Thoracic aorta (tissue), 2 donors: Measurements from ENCODE around the gene SUGP1. TPM values are rescaled to one million over a fixed set of nuclear protein-coding genes. Genes with fewer than 3 reads are reported as not detected.

Experiments used
- ATAC-seq: fragments of 150-250 bp; one replicate; pipeline ENCODE4 v1.8.0; 2017; ENCODE audit warnings: low read depth; ENCODE audit not compliant: insufficient number of reproducible peaks, low FRiP score
- DNase-seq: peaks from one replicate; pipeline ENCODE4 v3.0.0-alpha.2; 2020; ENCODE audit warnings: low spot score
- H3K27ac ChIP-seq, 2 donors: fragments of 200-600 bp; sonication (generic); 1 replicate in 1 of 2; 2 replicates in 1 of 2; pipeline ENCODE4 v1.5.1; 2016; ENCODE audit warnings: mild to moderate bottlenecking in 2 of 2, moderate library complexity in 2 of 2
- H3K27me3 ChIP-seq: fragments of 200-600 bp; sonication (generic); replicated peaks from 2 replicates; pipeline ENCODE4 v1.6.0; 2016; ENCODE audit warnings: mild to moderate bottlenecking; ENCODE audit not compliant: insufficient read depth
- H3K36me3 ChIP-seq: fragments of 200-600 bp; sonication (generic); one replicate; pipeline ENCODE4 v1.5.1; 2016
- H3K4me1 ChIP-seq, 2 donors: fragments of 200-600 bp; sonication (generic); 1 replicate in 1 of 2; 2 replicates in 1 of 2; pipeline versions ENCODE4 v1.5.1 to v1.6.0; 2016; ENCODE audit warnings: low read depth in 2 of 2, mild to moderate bottlenecking in 1 of 2; ENCODE audit not compliant: control insufficient read depth in 1 of 2
- H3K4me3 ChIP-seq: fragments of 200-600 bp; sonication (generic); 2 replicates; pipeline ENCODE4 v1.5.1; 2016; ENCODE audit warnings: mild to moderate bottlenecking
- H3K9me3 ChIP-seq: fragments of 200-600 bp; sonication (generic); 2 replicates; pipeline ENCODE4 v1.5.1; 2016
- CTCF ChIP-seq: fragments of 200-600 bp; sonication (generic); IDR thresholded peaks from one replicate; pipeline ENCODE4 v1.5.1; 2019; ENCODE audit warnings: antibody characterized with exemption
- total RNA-seq, 2 donors: library from RNA; depleted of rRNA; stranded (reverse); fragments of >200 nt; gene quantifications; one replicate each; pipeline versions ENCODE4 v1.1.0 to v1.2.3, GENCODE V29; 2016

The SUGP1 gene
- total RNA-seq = 10 to 100 TPM; 25.0 to 43.0 TPM

- peaks cover 19 to 43% of the 10 kb centered on the region in 2 donors for H3K4me1 ChIP-seq
- H3K27ac ChIP-seq = peak within 1 kb of the TSS; percentile 75 to 88
- ATAC-seq (peak; percentile 83), DNase-seq (peak; percentile 63)
- peak; percentile 49 for TF ChIP-seq CTCF
- H3K4me3 ChIP-seq = peak within 1 kb of the TSS; percentile 88
- H3K27me3 ChIP-seq = no peaks in the 10 kb centered on the region
- no peaks in the 10 kb centered on the region for H3K9me3 ChIP-seq
- H3K36me3 ChIP-seq = peaks cover 21% of the 10 kb centered on the region
These were observed at the start of gene SUGP1, which contains the start of gene MAU2 for GRCh38 chr19:19320361-19321140. TSS of gene SUGP1 (minus strand) at chr19:19320509. CDS start at chr19:19320496, 13 bp downstream. TSS of gene MAU2 (plus strand) at chr19:19320829. CDS start at chr19:19320860, 31 bp downstream.

- Histone ChIP-seq H3K4me3 (no peak overlapping the region), H3K4me1 (peaks cover 5 to 11% of the 10 kb centered on the region in 2 donors), H3K27ac (no peak overlapping the region), H3K9me3 (no peaks in the 10 kb centered on the region), H3K27me3 (no peaks in the 10 kb centered on the region), H3K36me3 (no peaks in the 10 kb centered on the region)
- no peak for TF ChIP-seq CTCF
- DNase-seq (no peak), ATAC-seq (no peak)
These were observed 47.8 kb upstream of the SUGP1 start for GRCh38 chr19:19368087-19368486.

GRCh38 chr19:19366434-19367396, 46.4 kb upstream of the SUGP1 start:
- H3K27me3 ChIP-seq = no peaks in the 10 kb centered on the region
- H3K36me3 ChIP-seq = no peaks in the 10 kb centered on the region
- H3K4me3 ChIP-seq = peak overlapping the region; percentile 8
- H3K4me1 ChIP-seq = peaks cover 5 to 11% of the 10 kb centered on the region in 2 donors
- H3K9me3 ChIP-seq = no peaks in the 10 kb centered on the region
- TF ChIP-seq CTCF = peak; percentile 92
- ATAC-seq (peak; percentile 27), DNase-seq (no peak)
- H3K27ac ChIP-seq = no peak overlapping the region

DNA sequence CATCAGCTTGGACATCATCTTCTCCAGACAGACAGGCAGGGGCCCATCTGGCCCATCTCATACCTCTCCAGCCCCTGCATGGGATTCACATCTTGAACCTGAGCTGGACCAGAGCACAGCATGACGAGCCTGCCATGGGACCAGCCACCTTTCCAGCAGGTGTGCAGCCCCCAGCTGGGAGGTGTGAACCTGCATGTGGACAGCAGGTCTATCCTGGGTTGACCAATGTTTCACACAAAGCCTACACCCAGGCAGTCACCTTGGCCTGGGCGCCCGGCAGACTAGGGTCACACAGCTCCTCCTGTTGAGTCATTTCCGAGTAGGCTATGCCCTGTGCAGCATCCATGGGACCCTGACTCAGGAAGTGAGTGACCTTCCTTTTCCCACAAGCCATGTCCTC, 41.8 kb upstream of the SUGP1 start:
- Histone ChIP-seq H3K27me3 (no peaks in the 10 kb centered on the region), H3K27ac (no peak overlapping the region), H3K4me1 (peaks cover 5 to 11% of the 10 kb centered on the region in 2 donors), H3K4me3 (no peak overlapping the region), H3K9me3 (no peaks in the 10 kb centered on the region), H3K36me3 (peaks cover under 1% of the 10 kb centered on the region)
- DNase-seq (no peak), ATAC-seq (no peak)
- no peak for TF ChIP-seq CTCF
